Stomach (tissue), 4 donors: ENCODE data around the gene LRRC8B.

Experiments
- EP300 ChIP-seq: sonication (generic); formaldehyde crosslinking; IDR thresholded peaks from one replicate; pipeline ENCODE4 v1.6.1; 2017; ENCODE audit warnings: antibody characterized with exemption
- POLR2A ChIP-seq, 4 donors: fragments of 450-650 bp; IDR thresholded peaks; one replicate each; pipeline ENCODE4 v1.6.1; 2016; ENCODE audit warnings: antibody characterized with exemption in 4 of 4, control low read depth in 2 of 4, mild to moderate bottlenecking in 1 of 4, moderate library complexity in 1 of 4
- POLR2AphosphoS5 ChIP-seq, 3 donors: sonication (generic); formaldehyde crosslinking; IDR thresholded peaks; one replicate each; pipeline ENCODE4 v1.6.1; 2016; ENCODE audit warnings: antibody characterized with exemption in 3 of 3
- TF ChIP-seq, protein P1 (sequence below), 7 experiments: fragments of 450-650 bp in 4 of 7; fragments of 200-600 bp in 3 of 7; sonication (generic) in 3 of 7; IDR thresholded peaks; one replicate each; pipeline ENCODE4 v1.5.1; 2016 to 2019; ENCODE audit warnings: antibody characterized with exemption in 7 of 7, control low read depth in 2 of 7, mild to moderate bottlenecking in 1 of 7

DNA sequence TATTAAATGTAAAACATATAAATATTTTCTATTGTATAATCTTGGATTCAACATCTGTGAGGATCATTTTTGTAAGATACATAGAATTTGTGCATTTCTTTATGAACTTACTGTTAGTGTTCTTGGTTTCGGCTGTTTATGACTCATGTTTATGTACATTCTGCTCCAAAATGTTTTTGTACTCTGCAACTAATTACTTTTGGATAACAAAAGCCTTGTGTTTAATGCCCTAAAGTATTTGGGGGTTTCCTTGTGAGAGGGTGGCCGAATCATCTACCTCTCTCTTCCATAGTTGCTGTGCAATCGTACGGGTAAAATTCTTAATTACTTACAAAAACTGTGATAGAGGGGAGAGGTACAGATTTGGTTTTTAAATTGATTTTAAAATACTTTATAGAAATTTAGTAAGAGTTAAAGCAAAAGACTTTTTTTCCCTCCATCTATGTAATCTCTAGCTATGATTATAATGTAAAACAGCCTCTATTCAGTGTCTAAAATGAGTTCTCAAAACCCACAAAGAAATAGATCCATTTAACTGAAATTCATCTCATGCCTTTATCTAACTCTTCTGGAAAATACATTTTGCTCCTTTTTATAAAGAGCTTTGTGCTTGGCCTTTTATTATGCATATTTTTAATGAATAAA is 69.6 kb downstream of the LRRC8B start:
- TF ChIP-seq POLR2AphosphoS5 (IDR thresholded peaks at IDR 0.05) (no peak), POLR2A (IDR thresholded peaks at IDR 0.05) (no peak), EP300 (no peak)
- TF ChIP-seq, protein P1, sequence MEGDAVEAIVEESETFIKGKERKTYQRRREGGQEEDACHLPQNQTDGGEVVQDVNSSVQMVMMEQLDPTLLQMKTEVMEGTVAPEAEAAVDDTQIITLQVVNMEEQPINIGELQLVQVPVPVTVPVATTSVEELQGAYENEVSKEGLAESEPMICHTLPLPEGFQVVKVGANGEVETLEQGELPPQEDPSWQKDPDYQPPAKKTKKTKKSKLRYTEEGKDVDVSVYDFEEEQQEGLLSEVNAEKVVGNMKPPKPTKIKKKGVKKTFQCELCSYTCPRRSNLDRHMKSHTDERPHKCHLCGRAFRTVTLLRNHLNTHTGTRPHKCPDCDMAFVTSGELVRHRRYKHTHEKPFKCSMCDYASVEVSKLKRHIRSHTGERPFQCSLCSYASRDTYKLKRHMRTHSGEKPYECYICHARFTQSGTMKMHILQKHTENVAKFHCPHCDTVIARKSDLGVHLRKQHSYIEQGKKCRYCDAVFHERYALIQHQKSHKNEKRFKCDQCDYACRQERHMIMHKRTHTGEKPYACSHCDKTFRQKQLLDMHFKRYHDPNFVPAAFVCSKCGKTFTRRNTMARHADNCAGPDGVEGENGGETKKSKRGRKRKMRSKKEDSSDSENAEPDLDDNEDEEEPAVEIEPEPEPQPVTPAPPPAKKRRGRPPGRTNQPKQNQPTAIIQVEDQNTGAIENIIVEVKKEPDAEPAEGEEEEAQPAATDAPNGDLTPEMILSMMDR (IDR thresholded peaks at IDR 0.05) = no peak
